DMS114 treated with DMSO at 0.1 percent for 48 hours (cell line): ENCODE data around the gene MTMR1.

Source experiments
- DNase-seq: peaks from one replicate; lab custom pipeline; 2025; ENCODE audit not compliant: unreplicated experiment; lab: John Stamatoyannopoulos, UW

The MTMR1 gene

GRCh38 chrX:150761819-150762216 lies 68.6 kb downstream of the MTMR1 start:
- no peak for DNase-seq

DNA sequence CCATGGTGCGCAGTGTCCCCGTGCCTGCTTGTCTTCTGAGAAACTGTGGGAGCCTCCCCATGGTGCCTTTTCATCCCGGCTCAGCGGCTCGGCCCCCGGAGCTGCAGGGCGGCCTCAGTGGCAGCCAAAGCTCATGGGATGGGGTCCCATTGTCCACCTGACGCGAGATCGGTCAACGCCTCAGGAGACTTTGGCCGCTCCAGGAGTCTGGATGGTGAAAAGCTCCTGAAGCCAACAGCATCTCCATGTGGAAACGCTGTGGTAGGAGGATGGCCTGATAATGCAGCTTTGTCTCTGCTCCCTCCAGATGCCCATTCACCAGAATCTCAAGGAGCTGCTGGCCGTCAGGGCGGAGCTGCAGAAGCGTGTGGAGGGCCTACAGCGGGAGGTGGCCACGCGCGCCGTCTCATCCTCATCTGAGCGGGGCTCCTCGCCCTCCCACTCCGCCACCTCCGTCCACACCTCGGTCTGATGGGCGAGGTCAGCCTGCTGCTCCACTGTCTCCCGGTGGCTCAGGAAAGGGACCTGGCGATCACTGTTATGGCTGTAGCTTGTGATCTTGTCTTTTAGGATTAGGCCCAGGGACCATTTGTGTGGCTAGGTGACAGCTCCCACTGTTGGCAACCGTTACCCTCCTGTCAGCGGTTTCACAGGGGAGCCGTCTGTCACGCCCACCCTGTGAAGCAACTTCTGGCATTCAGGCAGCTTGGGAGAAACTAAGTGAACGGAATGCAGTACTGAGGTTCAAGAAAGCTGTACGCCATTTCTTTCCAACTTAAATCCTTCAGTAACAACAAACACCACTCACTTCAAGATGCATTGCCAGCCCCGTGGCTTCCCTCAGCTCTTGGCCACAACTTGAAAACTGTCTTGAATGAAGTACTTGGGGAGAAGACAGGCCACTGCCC lies 69.3 kb downstream of the MTMR1 start:
- DNase-seq, result no peak

DNA sequence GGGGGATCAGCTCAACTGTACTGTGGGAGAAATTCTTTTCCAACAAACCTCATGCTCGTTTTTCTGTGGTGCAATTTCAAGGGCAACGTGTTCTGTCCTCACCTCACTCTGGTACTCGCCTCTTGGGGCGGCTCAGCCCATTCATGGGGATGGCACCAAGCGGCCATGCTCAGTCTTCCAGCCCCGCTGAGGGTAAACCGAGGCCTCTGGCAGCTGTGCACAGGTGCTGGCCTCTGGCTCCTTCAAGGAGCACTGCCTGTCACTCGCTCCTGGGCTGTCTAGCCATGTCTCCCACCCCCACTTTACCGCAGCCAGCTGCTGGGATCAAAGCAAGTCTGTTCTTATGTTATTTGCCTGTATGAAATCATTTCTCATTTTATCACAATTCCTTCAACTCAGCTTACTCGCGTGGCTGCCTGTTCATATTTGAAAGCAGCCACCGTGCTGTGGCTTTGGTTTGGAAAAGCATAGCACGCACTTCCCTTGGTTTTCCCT lies 70.2 kb downstream of the MTMR1 start:
- DNase-seq, result no peak

GRCh38 chrX:150763810-150764209 lies 70.6 kb downstream of the MTMR1 start:
- no peak for DNase-seq

DNA sequence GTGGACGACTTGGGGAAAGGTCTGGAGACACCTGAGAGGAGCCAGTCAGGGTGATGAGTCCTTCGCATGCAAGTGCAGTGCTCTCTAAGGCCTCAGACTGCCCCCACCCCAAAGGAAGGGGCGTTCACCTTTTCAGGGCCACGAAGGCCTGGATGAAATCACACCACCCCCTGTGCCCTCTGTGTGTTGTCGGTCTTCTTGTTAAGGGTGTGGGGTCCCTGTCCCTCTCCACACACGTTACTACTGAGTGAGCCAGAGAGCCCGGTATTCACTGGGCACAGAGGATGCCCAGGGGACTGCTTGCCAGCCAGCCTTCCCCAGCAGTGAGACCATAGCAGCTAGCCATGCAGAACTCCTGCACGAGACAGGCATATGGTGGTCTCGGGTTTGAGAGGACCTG lies 72.0 kb downstream of the MTMR1 start:
- no peak for DNase-seq

- no peak for DNase-seq
These were observed 72.7 kb downstream of the MTMR1 start for GRCh38 chrX:150765782-150766350.

GRCh38 chrX:150766351-150767044 lies 73.3 kb downstream of the MTMR1 start:
- DNase-seq, result no peak

DNA sequence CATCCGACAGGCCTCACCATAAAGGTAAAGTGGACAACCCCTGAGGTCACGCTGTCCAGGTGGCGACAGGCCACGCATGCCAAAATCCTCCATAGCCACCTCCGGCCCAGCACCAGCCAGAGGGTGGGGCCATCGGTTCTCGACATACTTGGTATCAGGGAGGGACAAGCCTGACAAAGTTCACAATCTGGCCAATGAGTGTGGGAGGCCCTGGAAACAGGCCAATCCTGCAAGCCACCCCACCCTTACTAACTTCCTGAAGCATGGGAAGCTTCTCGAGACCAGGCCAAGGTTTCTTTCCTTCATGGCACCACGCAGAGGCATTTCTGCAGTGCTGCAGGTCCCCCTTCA lies 73.8 kb downstream of the MTMR1 start:
- no peak for DNase-seq

GRCh38 chrX:150767475-150768131 lies 74.4 kb downstream of the MTMR1 start:
- DNase-seq, result no peak

DNA sequence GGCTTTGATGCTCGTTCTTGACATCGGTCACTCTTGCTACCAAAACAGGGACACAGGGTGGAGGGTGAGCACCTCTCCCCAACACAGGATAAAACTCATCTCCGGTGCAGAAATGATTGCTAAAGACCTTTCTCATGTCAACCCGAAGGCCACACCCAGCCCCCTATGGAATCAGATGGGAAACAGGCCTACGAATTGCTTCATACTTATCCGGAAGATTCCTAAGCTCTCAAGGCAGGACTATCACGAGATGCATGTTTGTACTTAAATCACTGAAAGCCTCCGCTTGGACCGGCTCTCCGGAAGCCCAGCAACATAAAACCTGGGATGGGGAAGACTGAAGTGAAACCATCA lies 74.9 kb downstream of the MTMR1 start:
- no peak for DNase-seq

DNA sequence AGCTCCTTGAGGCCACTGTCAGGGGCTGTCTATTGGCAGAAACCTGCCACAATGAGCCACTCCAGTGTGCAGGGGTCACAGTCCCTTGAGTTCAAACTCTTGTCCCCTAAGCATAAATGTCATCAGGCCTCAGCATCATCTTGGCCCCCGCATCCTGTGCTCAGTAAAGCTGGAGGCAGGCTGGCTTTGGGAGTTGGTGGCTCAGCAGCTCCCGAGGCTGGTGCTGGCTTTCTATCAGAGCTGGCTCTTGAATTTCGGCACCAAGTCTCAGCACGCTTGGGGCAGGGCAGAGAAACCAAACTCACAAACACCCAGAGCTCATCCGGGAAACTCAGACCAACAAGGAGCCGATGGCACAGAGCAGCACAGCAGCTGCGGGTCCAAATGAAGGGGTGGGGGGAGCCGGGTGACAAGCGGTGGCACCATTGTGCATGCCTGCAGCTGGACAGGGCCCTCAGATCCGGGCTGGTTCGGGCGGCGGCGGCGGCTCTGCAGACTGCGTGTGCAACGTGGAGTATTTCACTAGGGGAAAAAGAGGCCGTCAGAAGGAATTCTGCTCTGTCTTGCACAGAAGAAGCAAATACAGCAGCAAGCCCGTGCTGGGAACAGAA lies 75.5 kb downstream of the MTMR1 start:
- no peak for DNase-seq

DNA sequence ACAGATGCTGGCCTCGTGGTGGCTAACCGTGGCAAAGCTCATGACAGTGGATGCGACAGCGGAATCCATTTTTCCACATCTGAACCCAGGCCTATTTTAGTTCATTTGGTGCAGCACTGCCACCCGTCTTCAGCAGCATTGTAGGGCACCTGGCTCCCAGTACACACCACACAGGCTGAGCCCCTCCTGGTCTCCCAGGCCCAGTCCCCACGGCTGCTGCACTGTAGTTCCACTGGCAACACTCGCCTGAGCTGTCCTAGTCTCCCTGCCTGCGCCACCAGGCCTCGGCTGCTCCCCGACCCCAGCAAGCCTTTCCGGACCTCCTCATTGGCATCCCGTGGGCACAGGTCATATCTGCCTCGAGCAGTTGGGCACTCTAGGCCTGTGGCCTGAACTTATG lies 76.2 kb downstream of the MTMR1 start:
- DNase-seq, result no peak

DNA sequence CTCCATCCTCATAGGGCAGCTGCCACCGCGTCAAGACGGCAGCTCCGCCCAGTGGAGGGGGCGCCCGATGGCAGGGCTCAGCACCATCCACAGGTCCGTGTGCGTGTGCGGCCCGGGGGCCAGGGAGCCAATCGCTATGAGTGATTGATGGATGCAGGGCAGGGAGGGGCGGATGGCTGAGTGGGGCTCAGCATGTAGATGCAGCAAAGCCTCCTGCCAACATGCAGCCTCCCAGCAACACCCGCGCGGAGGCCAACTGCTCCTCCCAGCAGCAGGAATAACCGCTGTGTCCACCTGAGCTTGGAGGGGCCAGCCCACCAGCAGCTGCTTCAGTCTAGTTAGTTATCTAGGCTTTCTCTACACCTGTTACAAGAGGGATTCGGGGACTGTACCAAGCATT lies 77.4 kb downstream of the MTMR1 start:
- no peak for DNase-seq

DNA sequence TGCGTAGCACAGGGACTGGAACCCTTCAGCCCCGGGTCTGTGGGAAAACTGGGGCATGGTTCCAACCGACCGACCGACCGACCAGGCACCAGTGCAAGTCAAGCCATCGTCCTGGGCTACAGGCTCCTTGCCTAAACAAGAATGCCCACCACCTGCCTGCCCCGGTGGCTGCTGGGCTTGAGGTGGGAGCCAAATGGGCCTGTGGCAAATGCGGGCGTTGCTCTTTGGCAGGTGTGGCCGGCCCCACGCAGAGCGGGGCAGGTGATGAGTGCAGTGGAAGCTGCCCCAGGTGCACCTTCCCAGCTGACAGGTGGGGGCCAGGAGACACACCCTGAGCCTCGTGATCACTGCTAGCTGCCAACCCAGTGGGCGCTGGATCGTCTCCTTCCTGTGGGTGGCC lies 77.9 kb downstream of the MTMR1 start:
- DNase-seq, result no peak

GRCh38 chrX:150772150-150772970 lies 79.2 kb downstream of the MTMR1 start:
- no peak for DNase-seq

DNA sequence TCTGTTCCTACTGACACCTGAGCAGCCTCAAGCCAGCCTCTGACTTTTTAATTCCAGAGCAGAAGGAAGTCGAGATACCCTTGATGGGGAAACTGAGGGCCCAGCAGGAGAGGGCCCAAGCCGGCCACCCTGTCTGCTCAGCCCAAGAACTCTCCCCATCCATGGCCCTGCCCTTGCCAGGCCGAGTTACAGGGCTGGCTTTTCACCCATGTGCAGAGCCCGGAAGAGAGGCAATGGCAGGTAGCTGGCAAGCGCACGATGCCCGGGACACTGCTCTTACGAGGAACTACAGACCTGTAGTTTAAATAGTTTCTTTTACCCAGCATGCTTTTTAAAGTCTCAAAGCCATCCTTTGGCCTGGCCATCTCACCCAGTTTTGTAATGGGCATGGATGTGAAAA lies 79.9 kb downstream of the MTMR1 start:
- DNase-seq, result no peak

DNA sequence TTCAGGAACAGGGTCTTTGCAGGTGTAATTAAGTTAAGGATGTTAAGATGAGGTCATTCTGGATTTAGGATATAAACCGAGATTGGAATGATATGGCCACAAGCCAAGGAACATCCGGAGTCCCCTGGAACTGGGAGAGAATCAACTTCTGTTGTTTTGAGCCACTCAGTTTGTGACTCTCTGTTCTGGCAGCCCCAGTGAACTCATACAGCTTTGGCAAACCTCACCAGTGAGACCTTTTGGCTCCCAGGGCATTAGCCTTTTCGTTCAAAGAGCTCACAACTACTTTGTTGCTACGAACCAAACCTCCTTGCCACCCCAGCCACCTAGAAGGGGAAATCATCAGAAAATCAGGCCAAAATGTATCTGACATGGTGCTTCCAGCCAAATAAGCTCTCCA lies 80.4 kb downstream of the MTMR1 start:
- no peak for DNase-seq

GRCh38 chrX:150774798-150775568 lies 81.8 kb downstream of the MTMR1 start:
- no peak for DNase-seq

GRCh38 chrX:150775569-150776350 lies 82.6 kb downstream of the MTMR1 start:
- DNase-seq, result no peak
